K562 (cell line): ENCODE results near the gene PIK3CA. TPM values are rescaled to one million over a fixed set of nuclear protein-coding genes. Genes with fewer than 3 reads are reported as not detected.

Source experiments
- ATF1 ChIP-seq, 2 experiments: fragments of 450-650 bp in 1 of 2; IDR thresholded peaks; 2 replicates each; pipeline ENCODE4 v1.6.1; 2016; ENCODE audit warnings: missing compliant biosample characterization in 1 of 2, missing genetic modification characterization in 1 of 2
- ESRRA ChIP-seq: fragments of 450-650 bp; IDR thresholded peaks from 2 replicates; pipeline ENCODE4 v1.6.1; 2014; ENCODE audit warnings: low read depth, mild to moderate bottlenecking, moderate library complexity, borderline replicate concordance
- ETV1 ChIP-seq: fragments of 450-650 bp; conservative IDR thresholded peaks from 2 replicates; pipeline ENCODE4 v1.6.1; 2016; ENCODE audit warnings: missing genetic modification characterization, control low read depth, low read depth, missing compliant biosample characterization
- ETV5 ChIP-seq: sonication (generic); formaldehyde crosslinking; IDR thresholded peaks from 2 replicates; pipeline ENCODE4 v1.4.0; 2020; ENCODE audit warnings: low read depth, mild to moderate bottlenecking, missing genetic modification reagents
- FOXK2 ChIP-seq, 2 experiments: fragments of 450-650 bp; IDR thresholded peaks in 1 of 2; conservative IDR thresholded peaks in 1 of 2; 2 replicates each; pipeline ENCODE4 v1.6.1; 2016; ENCODE audit warnings: low read depth in 2 of 2, mild to moderate bottlenecking in 1 of 2
- HMG20A ChIP-seq: fragments of 450-650 bp; formaldehyde crosslinking; conservative IDR thresholded peaks from 2 replicates; pipeline ENCODE4 v1.4.0; 2020; ENCODE audit warnings: mild to moderate bottlenecking, mixed read lengths
- KDM5B ChIP-seq: fragments of 200-600 bp; sonication (generic); IDR thresholded peaks from 2 replicates; pipeline ENCODE4 v1.6.1; 2012; ENCODE audit warnings: low read depth, mild to moderate bottlenecking, moderate library complexity, low read length, control low read depth, inconsistent platforms; ENCODE audit not compliant: insufficient replicate concordance
- PTTG1 ChIP-seq: fragments of 450-650 bp; IDR thresholded peaks from 2 replicates; pipeline ENCODE4 v1.6.1; 2016; ENCODE audit warnings: low read depth, mild to moderate bottlenecking, missing genetic modification characterization, missing compliant biosample characterization
- TGIF2 ChIP-seq: sonication (generic); formaldehyde crosslinking; IDR thresholded peaks from 2 replicates; pipeline ENCODE4 v1.8.1; 2022; ENCODE audit warnings: mild to moderate bottlenecking, missing genetic modification reagents, moderate library complexity
- ZBTB1 ChIP-seq: sonication (generic); formaldehyde crosslinking; IDR thresholded peaks from 2 replicates; pipeline ENCODE4 v1.8.1; 2023; ENCODE audit warnings: missing genetic modification reagents, low read depth, mild to moderate bottlenecking, borderline replicate concordance
- polyA plus RNA-seq, 8 experiments: library from polyadenylated mRNA; depleted of rRNA in 4 of 8; stranded (reverse) in 5 of 8; unstranded in 3 of 8; fragments of >200 nt; fragmentation: Nextera tagmentation in 2 of 8; fragmentation: Illumina TruSeq in 1 of 8; extraction: Ambion mirVana in 2 of 8; extraction: Trizol in 1 of 8; gene quantifications; 2 replicates each; pipeline versions ENCODE4 v1.2.1 to v1.2.3, GENCODE V29; 2011 to 2014; ENCODE audit warnings: inconsistent platforms in 1 of 8, missing spikeins in 1 of 8
- total RNA-seq, 7 experiments: library from RNA; depleted of rRNA in 6 of 7; stranded (reverse); fragments of >200 nt in 6 of 7; fragmentation: Illumina TruSeq in 2 of 7; extraction: Trizol in 2 of 7; gene quantifications; 2 replicates each; pipeline versions ENCODE4 v1.2.1 to v1.2.3, GENCODE V29; 2011 to 2021; ENCODE audit warnings: low replicate concordance in 1 of 7
- TF ChIP-seq, protein P1 (sequence below), 2 experiments: fragments of 450-650 bp; formaldehyde crosslinking in 1 of 2; IDR thresholded peaks; 2 replicates each; pipeline versions ENCODE4 v1.4.0 to v1.6.1; 2014 to 2020; ENCODE audit warnings: mild to moderate bottlenecking in 2 of 2, borderline replicate concordance in 1 of 2, low read depth in 1 of 2
- TF ChIP-seq, protein P2 (sequence below): sonication (generic); formaldehyde crosslinking; IDR thresholded peaks from 2 replicates; pipeline ENCODE4 v1.8.1; 2023; ENCODE audit warnings: mild to moderate bottlenecking, missing genetic modification reagents
- TF ChIP-seq, protein P3 (sequence below): sonication (generic); formaldehyde crosslinking; IDR thresholded peaks from 2 replicates; pipeline ENCODE4 v1.8.0; 2022; ENCODE audit warnings: missing genetic modification reagents, mild to moderate bottlenecking, moderate library complexity, borderline replicate concordance
- TF ChIP-seq, protein P4 (sequence below): sonication (generic); formaldehyde crosslinking; IDR thresholded peaks from 2 replicates; pipeline ENCODE4 v1.9.0; 2022; ENCODE audit warnings: mild to moderate bottlenecking, missing genetic modification reagents

The PIK3CA gene
- total and polyA plus RNA-seq, 9 of the 15 experiments (the other 6 are each of a cell fraction or from before 2014, with no cell fraction given) = 3.8 to 19.4 (median 10.8) TPM

DNA sequence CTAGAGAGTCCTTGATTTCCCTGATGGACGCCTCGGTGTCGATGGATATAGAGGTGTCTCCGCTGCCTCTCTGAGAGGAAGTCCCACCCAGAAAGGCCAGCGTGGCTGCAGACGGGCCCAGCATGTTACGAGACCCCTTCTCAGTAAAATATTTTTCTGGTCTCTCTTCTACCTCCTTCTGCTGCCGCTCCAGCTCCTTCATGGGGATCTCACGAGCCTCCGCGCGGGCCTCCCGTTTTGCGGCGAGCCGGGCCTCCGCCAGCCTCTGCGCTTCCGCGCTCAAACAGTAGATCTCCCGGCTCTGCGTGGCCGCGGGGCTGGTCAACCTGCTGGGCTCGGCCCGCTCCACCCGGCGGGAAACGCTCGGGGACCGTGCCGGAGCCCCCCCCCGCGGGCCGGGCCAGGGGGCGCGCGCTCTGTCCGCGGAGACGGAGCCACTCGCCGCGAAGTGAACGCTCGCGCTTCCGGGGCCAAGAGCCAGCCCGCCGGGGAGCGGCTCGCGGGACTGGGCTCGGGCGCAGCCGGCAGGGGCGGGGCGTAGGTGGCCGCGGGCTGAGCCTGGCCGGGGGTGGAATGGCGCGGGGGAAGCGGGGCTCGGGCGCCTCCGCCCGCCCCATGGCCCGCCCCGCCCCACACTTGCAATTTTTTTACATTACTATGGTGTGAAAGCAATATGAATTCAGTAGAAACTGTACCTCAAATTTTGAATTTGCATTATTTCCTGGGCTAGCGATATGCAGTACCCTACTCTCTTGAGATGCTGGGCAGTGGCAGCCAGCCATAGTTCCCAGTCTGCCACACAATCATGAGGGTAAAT, 113.0 kb downstream of the PIK3CA start (continued):
- TF ChIP-seq HMG20A (CRISPR knock-in tag) = no peak
- TF ChIP-seq, protein P1, sequence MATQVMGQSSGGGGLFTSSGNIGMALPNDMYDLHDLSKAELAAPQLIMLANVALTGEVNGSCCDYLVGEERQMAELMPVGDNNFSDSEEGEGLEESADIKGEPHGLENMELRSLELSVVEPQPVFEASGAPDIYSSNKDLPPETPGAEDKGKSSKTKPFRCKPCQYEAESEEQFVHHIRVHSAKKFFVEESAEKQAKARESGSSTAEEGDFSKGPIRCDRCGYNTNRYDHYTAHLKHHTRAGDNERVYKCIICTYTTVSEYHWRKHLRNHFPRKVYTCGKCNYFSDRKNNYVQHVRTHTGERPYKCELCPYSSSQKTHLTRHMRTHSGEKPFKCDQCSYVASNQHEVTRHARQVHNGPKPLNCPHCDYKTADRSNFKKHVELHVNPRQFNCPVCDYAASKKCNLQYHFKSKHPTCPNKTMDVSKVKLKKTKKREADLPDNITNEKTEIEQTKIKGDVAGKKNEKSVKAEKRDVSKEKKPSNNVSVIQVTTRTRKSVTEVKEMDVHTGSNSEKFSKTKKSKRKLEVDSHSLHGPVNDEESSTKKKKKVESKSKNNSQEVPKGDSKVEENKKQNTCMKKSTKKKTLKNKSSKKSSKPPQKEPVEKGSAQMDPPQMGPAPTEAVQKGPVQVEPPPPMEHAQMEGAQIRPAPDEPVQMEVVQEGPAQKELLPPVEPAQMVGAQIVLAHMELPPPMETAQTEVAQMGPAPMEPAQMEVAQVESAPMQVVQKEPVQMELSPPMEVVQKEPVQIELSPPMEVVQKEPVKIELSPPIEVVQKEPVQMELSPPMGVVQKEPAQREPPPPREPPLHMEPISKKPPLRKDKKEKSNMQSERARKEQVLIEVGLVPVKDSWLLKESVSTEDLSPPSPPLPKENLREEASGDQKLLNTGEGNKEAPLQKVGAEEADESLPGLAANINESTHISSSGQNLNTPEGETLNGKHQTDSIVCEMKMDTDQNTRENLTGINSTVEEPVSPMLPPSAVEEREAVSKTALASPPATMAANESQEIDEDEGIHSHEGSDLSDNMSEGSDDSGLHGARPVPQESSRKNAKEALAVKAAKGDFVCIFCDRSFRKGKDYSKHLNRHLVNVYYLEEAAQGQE (IDR thresholded peaks at IDR 0.05; ENCODE audit: borderline replicate concordance) = no peak
- TF ChIP-seq, protein P1 (CRISPR knock-in tag; IDR thresholded peaks at IDR 0.05; ENCODE audit: low read depth) = no peak
- TF ChIP-seq TGIF2 (CRISPR knock-in tag) = peak; percentile 93; the same call in 1 of the 2 replicates
- TF ChIP-seq, protein P2, sequence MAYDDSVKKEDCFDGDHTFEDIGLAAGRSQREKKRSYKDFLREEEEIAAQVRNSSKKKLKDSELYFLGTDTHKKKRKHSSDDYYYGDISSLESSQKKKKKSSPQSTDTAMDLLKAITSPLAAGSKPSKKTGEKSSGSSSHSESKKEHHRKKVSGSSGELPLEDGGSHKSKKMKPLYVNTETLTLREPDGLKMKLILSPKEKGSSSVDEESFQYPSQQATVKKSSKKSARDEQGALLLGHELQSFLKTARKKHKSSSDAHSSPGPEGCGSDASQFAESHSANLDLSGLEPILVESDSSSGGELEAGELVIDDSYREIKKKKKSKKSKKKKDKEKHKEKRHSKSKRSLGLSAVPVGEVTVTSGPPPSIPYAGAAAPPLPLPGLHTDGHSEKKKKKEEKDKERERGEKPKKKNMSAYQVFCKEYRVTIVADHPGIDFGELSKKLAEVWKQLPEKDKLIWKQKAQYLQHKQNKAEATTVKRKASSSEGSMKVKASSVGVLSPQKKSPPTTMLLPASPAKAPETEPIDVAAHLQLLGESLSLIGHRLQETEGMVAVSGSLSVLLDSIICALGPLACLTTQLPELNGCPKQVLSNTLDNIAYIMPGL (CRISPR knock-in tag) = 0 out of 2 replicates have a peak, but pooled peaks have one; percentile 55
- no peak for TF ChIP-seq ATF1 (CRISPR knock-in tag; IDR thresholded peaks at IDR 0.05)
- TF ChIP-seq ATF1 (tag; IDR thresholded peaks at IDR 0.05) = 0 out of 2 replicates have a peak, but pooled peaks have one; percentile 36
- no peak for TF ChIP-seq FOXK2 (conservative IDR thresholded peaks at IDR 0.05 in 1 of 2, IDR thresholded peaks at IDR 0.05 in 1 of 2; ENCODE audit: low read depth in 2 of 2)
- TF ChIP-seq ESRRA = peak; percentile 41; the same call in 1 of the 2 replicates
- TF ChIP-seq, protein P3, sequence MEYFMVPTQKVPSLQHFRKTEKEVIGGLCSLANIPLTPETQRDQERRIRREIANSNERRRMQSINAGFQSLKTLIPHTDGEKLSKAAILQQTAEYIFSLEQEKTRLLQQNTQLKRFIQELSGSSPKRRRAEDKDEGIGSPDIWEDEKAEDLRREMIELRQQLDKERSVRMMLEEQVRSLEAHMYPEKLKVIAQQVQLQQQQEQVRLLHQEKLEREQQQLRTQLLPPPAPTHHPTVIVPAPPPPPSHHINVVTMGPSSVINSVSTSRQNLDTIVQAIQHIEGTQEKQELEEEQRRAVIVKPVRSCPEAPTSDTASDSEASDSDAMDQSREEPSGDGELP (CRISPR knock-in tag) = 0 out of 2 replicates have a peak, but pooled peaks have one; percentile 27
- TF ChIP-seq, protein P4, sequence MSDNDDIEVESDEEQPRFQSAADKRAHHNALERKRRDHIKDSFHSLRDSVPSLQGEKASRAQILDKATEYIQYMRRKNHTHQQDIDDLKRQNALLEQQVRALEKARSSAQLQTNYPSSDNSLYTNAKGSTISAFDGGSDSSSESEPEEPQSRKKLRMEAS (CRISPR knock-in tag) = peak; percentile 39; the same call in 1 of the 2 replicates
- 0 out of 2 replicates have a peak, but pooled peaks have one; percentile 50 for TF ChIP-seq ZBTB1 (CRISPR knock-in tag)
- TF ChIP-seq ETV1 = no peak
- peak; percentile 74; the same call in 1 of the 2 replicates for TF ChIP-seq ETV5
- TF ChIP-seq PTTG1 (tag) = no peak
- peak; percentile 58 for TF ChIP-seq KDM5B
